Measurements from ENCODE around the gene PATE3.

DNA sequence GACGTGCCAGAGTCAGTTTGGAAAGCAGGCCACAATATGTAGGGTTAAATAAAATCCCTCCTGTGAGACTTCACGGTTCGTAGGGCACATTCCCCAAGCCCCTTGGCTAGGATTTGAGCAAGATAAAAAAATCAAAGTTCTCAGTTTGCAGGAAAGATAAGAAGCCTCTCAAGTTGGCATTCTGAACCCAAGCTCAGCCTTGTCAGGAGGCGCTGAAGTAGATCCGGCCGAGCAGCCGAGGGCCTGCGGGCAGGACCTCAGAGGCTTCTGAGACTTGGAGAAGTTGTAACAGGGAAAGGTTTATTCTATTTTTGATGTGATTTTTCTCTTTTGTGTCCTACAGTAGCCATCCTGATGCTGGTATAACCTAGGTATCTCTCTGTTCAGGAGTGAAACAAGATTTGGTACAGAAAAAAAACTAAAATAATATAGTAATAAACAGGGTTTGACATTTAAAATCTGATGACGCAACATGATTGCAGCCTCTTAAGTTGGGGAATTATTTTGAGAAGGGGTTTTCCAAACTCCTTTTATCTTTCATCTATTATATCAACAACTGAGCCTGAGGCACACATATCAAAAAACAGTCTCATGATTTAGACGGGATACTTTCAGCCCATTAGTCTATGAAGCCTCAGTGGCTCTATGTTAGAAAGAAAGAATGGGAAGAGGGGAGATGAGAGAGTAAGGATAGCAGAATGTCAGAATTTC lies 19.4 kb upstream of the PATE3 start:
- TF ChIP-seq, protein P1, sequence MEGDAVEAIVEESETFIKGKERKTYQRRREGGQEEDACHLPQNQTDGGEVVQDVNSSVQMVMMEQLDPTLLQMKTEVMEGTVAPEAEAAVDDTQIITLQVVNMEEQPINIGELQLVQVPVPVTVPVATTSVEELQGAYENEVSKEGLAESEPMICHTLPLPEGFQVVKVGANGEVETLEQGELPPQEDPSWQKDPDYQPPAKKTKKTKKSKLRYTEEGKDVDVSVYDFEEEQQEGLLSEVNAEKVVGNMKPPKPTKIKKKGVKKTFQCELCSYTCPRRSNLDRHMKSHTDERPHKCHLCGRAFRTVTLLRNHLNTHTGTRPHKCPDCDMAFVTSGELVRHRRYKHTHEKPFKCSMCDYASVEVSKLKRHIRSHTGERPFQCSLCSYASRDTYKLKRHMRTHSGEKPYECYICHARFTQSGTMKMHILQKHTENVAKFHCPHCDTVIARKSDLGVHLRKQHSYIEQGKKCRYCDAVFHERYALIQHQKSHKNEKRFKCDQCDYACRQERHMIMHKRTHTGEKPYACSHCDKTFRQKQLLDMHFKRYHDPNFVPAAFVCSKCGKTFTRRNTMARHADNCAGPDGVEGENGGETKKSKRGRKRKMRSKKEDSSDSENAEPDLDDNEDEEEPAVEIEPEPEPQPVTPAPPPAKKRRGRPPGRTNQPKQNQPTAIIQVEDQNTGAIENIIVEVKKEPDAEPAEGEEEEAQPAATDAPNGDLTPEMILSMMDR (conservative IDR thresholded peaks at IDR 0.05; ENCODE audit: low read length) = no peak
- TF ChIP-seq EZH2phosphoT487 (IDR thresholded peaks at IDR 0.05; ENCODE audit: borderline replicate concordance) = no peak

Measured in Loucy (cell line).